ENCODE data around the gene HLA-G.

HLA-G gene

GRCh38 chr6:29834564-29835436 is 7.2 kb downstream of the HLA-G start:
- CTCF ChIA-PET = interaction anchor here (0.6 to 2.3 kb wide), 11 partner anchors 12 to 236 kb away, joined by 3 to 13 read pairs (median 4); no protein-coding TSS in a partner anchor
- no peak overlapping the region for H3K27ac ChIP-seq
- POLR2A ChIA-PET (ENCODE audit: low non-redundant PET) = no interaction called here
- TF ChIP-seq CTCF (conservative IDR thresholded peaks at IDR 0.05; ENCODE audit: low read depth) = peak; percentile 87
- no peak for DNase-seq (ENCODE audit: low spot score)

GRCh38 chr6:29839917-29840316 is 12.3 kb downstream of the HLA-G start:
- no peak overlapping the region for H3K27ac ChIP-seq
- no peak for DNase-seq (ENCODE audit: low spot score)
- no peak for TF ChIP-seq CTCF (conservative IDR thresholded peaks at IDR 0.05; ENCODE audit: low read depth)
- CTCF ChIA-PET = interaction anchor here (0.6 to 0.7 kb wide), 2 partner anchors 34 to 182 kb away, joined by 3 to 4 read pairs; no protein-coding TSS in a partner anchor
- POLR2A ChIA-PET (ENCODE audit: low non-redundant PET) = no interaction called here

GRCh38 chr6:29841030-29841429 is 13.4 kb downstream of the HLA-G start:
- no peak for TF ChIP-seq CTCF (conservative IDR thresholded peaks at IDR 0.05; ENCODE audit: low read depth)
- H3K27ac ChIP-seq = no peak overlapping the region
- no peak for DNase-seq (ENCODE audit: low spot score)
- ChIA-PET CTCF (no interaction called here), POLR2A (ENCODE audit: low non-redundant PET) (no interaction called here)

- TF ChIP-seq CTCF (conservative IDR thresholded peaks at IDR 0.05; ENCODE audit: low read depth) = no peak
- peak; percentile 42 for DNase-seq (ENCODE audit: low spot score)
- H3K27ac ChIP-seq = no peak overlapping the region
- ChIA-PET CTCF (no interaction called here), POLR2A (ENCODE audit: low non-redundant PET) (no interaction called here)
Observed at GRCh38 chr6:29845405-29846006, 17.9 kb downstream of the HLA-G start.

- H3K27ac ChIP-seq = no peak overlapping the region
- ChIA-PET POLR2A (ENCODE audit: low non-redundant PET) (no interaction called here), CTCF (interaction anchor here (0.5 to 2.7 kb wide), 13 partner anchors 21 to 371 kb away, joined by 3 to 9 read pairs (median 4); no protein-coding TSS in a partner anchor)
- peak; percentile 77 for DNase-seq (ENCODE audit: low spot score)
- peak; percentile 86 for TF ChIP-seq CTCF (conservative IDR thresholded peaks at IDR 0.05; ENCODE audit: low read depth)
Observed at GRCh38 chr6:29847871-29848630, 20.4 kb downstream of the HLA-G start.

GRCh38 chr6:29850011-29850553 is 22.5 kb downstream of the HLA-G start:
- CTCF ChIA-PET = interaction anchor here (2.7 kb wide), 1 partner anchor 281 kb away, joined by 9 read pairs; no protein-coding TSS in a partner anchor
- no peak overlapping the region for H3K27ac ChIP-seq
- POLR2A ChIA-PET (ENCODE audit: low non-redundant PET) = no interaction called here
- DNase-seq (ENCODE audit: low spot score) = no peak
- TF ChIP-seq CTCF (conservative IDR thresholded peaks at IDR 0.05; ENCODE audit: low read depth) = no peak

All from RWPE1 (cell line).